Mesothelial cell of epicardium (in vitro differentiated cells): ENCODE results near the gene TTC39B. TPM values are rescaled to one million over a fixed set of nuclear protein-coding genes. Genes with fewer than 3 reads are reported as not detected.

Experiments used
- DNase-seq, 2 experiments: peaks; one replicate each; pipeline ENCODE4 v3.0.0; 2021; ENCODE audit warnings: low spot score in 2 of 2; ENCODE audit not compliant: unreplicated experiment in 2 of 2
- H3K27ac Mint-ChIP-seq: 2 replicates; pipeline ENCODE4 v1.8.0; 2021; ENCODE audit warnings: mixed read lengths
- H3K27me3 Mint-ChIP-seq: 2 replicates; pipeline ENCODE4 v1.8.0; 2021; ENCODE audit warnings: low read depth, mixed read lengths
- H3K36me3 Mint-ChIP-seq: 2 replicates; pipeline ENCODE4 v1.8.0; 2021; ENCODE audit warnings: mixed read lengths
- H3K4me1 Mint-ChIP-seq: 2 replicates; pipeline ENCODE4 v1.8.0; 2021; ENCODE audit warnings: mixed read lengths
- H3K4me3 Mint-ChIP-seq: 2 replicates; pipeline ENCODE4 v1.8.0; 2021; ENCODE audit warnings: mild to moderate bottlenecking, moderate library complexity, mixed read lengths
- H3K9me3 Mint-ChIP-seq: 2 replicates; pipeline ENCODE4 v1.8.0; 2021; ENCODE audit warnings: mixed read lengths
- total RNA-seq: library from RNA; stranded (reverse); gene quantifications from 3 replicates; pipeline ENCODE4 v1.2.1, GENCODE V29; 2021
- TF ChIP-seq, protein P1 (sequence below): fragments of 200-600 bp; sonication (generic); IDR thresholded peaks from one replicate; pipeline ENCODE4 v1.5.0; 2021; ENCODE audit warnings: antibody characterized with exemption; ENCODE audit not compliant: unreplicated experiment

The TTC39B gene
- total RNA-seq, 1 donor from 2014 or later = 6.0 TPM

DNA sequence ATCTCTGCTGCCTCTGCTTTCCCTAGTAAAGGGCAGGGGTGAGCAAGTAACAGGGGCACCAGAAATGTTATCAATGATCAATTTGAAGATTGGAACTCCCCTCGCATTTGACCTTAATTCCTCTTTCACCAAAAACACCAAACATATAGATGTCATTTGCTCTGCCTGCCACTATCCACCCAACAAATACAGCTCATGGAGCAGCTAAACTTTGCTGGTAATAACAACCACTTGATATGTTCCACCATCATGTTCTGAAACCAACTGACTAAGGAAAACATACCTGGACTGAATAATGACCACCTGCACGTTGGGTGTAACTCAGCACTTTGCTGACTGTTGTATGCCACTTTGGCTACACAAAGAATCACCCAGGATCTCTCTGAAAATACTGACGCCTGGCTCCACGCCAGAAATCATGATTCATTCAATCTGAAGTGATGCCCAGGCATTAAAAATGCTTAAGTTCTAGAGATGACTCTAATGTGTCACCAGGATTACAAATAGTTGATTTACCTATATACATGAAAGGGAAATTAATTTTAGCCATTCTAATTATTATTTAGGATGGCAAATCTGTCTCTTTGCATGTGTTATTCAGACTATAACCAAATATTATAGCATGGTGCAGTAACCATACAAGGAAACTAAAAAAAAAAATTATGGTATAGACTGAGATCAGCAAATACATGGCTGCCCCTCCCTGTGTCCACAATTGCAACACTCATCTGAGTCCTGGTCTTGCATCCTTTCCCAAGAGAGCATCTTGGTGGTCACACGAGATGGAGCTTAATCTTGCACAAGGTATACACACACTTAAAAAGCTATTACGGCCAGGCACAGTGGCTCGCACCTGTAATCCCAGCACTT lies 43.1 kb upstream of the TTC39B start:
- H3K27me3 Mint-ChIP-seq = no peaks in the 10 kb centered on the region
- H3K4me1 Mint-ChIP-seq = peaks cover 14% of the 10 kb centered on the region
- no peak overlapping the region for H3K4me3 Mint-ChIP-seq
- no peaks in the 10 kb centered on the region for H3K36me3 Mint-ChIP-seq
- H3K9me3 Mint-ChIP-seq = no peaks in the 10 kb centered on the region
- H3K27ac Mint-ChIP-seq = no peak overlapping the region
- TF ChIP-seq, protein P1, sequence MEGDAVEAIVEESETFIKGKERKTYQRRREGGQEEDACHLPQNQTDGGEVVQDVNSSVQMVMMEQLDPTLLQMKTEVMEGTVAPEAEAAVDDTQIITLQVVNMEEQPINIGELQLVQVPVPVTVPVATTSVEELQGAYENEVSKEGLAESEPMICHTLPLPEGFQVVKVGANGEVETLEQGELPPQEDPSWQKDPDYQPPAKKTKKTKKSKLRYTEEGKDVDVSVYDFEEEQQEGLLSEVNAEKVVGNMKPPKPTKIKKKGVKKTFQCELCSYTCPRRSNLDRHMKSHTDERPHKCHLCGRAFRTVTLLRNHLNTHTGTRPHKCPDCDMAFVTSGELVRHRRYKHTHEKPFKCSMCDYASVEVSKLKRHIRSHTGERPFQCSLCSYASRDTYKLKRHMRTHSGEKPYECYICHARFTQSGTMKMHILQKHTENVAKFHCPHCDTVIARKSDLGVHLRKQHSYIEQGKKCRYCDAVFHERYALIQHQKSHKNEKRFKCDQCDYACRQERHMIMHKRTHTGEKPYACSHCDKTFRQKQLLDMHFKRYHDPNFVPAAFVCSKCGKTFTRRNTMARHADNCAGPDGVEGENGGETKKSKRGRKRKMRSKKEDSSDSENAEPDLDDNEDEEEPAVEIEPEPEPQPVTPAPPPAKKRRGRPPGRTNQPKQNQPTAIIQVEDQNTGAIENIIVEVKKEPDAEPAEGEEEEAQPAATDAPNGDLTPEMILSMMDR = no peak
- no peak for DNase-seq

DNA sequence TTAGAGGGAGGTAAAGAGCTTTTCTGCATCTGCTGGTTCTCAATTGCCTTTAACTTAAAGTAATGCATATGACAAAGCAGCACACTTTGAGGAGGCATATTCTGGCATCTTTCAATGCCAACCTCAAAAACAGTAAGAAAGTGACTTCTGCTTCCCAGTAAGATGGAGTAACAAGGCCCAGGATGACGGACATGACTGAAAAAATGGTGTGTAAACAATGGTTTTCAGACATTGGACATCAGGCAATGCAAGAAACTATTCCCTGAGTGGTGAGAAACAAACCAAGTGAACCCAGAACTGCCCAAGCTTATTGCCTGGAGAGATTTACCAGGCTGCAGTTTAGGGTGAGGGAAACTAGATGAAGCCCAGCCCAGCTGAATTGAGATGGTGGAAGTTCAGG lies 39.8 kb upstream of the TTC39B start:
- peaks cover 11% of the 10 kb centered on the region for H3K4me1 Mint-ChIP-seq
- H3K27ac Mint-ChIP-seq = no peak overlapping the region
- TF ChIP-seq, protein P1 = no peak
- peaks cover 6% of the 10 kb centered on the region for H3K9me3 Mint-ChIP-seq
- H3K4me3 Mint-ChIP-seq = no peak overlapping the region
- no peak for DNase-seq
- no peaks in the 10 kb centered on the region for H3K36me3 Mint-ChIP-seq
- no peaks in the 10 kb centered on the region for H3K27me3 Mint-ChIP-seq

DNA sequence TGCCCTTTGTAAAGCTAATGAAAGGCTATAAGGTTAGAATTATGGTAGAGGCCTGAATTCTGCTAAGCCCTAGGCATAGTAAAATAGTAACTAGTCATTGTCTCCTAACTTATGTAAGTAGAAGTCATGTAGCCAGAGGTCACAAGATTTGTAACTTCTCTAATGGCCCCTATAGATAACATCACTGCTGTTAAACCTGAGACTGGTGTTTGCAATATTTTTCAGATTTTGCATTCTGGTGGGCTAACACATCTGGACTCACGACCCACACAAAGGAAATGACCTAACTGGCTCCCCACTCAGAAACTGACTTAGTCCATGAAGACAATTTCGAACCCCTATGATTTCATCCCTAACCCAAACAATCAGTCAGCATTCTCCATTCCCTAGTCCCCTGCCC lies 37.2 kb upstream of the TTC39B start:
- TF ChIP-seq, protein P1 = no peak
- peaks cover 12% of the 10 kb centered on the region for H3K9me3 Mint-ChIP-seq
- H3K36me3 Mint-ChIP-seq = no peaks in the 10 kb centered on the region
- H3K27ac Mint-ChIP-seq = no peak overlapping the region
- H3K4me3 Mint-ChIP-seq = no peak overlapping the region
- peaks cover 11% of the 10 kb centered on the region for H3K4me1 Mint-ChIP-seq
- DNase-seq = no peak
- H3K27me3 Mint-ChIP-seq = no peaks in the 10 kb centered on the region

DNA sequence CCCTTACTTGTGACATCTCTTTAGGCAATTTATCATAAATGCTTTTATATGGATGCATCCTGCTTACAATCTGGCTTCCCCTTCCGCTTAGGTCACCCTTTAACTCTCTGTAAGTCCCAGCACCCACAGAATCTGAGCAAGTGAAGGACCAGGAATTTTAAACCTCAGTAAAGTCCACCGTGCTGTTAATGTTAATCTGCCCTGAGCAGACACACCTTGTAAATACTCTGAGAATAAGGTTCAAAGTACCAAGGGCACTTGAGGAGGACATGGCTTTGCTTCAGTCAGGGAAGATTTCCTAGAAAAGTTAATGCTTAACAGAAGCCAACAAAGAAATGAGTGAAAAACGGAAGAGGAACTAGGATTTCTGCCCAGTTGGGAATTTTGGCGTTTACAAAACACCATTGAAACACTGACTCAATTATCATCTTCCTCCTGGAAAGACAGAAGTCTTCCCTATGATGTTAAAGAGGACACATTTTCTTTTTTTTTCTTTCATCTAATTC lies 26.4 kb upstream of the TTC39B start:
- Mint-ChIP-seq H3K27ac (no peak overlapping the region), H3K27me3 (peaks cover 13% of the 10 kb centered on the region), H3K4me3 (no peak overlapping the region), H3K36me3 (no peaks in the 10 kb centered on the region), H3K4me1 (peaks cover 2% of the 10 kb centered on the region), H3K9me3 (peaks cover 7% of the 10 kb centered on the region)
- TF ChIP-seq, protein P1 = no peak
- DNase-seq = no peak

DNA sequence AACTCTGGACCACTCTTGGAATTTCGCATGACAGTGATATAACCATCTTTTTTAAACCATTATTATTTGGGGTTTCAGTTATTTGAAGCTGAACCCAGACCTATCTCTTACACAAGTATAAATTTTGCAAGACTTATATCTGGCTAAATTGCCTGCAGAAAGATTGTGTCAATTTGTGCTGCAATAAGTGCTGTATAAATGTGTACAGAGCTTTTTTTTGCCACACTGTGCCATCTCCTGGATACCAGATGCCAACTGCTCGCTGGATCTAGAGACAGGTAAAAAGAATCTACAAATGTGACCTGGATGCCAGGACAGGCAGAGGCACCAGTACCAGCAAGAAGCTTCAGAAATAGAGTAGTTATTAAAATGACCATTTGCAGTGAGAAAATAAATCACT lies 25.9 kb upstream of the TTC39B start:
- H3K36me3 Mint-ChIP-seq = no peaks in the 10 kb centered on the region
- peaks cover 2% of the 10 kb centered on the region for H3K4me1 Mint-ChIP-seq
- TF ChIP-seq, protein P1 = no peak
- H3K27ac Mint-ChIP-seq = no peak overlapping the region
- no peak for DNase-seq
- H3K27me3 Mint-ChIP-seq = peaks cover 13% of the 10 kb centered on the region
- no peak overlapping the region for H3K4me3 Mint-ChIP-seq
- peaks cover 7% of the 10 kb centered on the region for H3K9me3 Mint-ChIP-seq
